ENCODE data around the gene NEDD9. TPM values are rescaled to one million over a fixed set of nuclear protein-coding genes. Genes with fewer than 3 reads are reported as not detected.

The NEDD9 gene
- polyA plus RNA-seq, 3 donors = 18.2 to 35.9 (median 33.0) TPM

DNA sequence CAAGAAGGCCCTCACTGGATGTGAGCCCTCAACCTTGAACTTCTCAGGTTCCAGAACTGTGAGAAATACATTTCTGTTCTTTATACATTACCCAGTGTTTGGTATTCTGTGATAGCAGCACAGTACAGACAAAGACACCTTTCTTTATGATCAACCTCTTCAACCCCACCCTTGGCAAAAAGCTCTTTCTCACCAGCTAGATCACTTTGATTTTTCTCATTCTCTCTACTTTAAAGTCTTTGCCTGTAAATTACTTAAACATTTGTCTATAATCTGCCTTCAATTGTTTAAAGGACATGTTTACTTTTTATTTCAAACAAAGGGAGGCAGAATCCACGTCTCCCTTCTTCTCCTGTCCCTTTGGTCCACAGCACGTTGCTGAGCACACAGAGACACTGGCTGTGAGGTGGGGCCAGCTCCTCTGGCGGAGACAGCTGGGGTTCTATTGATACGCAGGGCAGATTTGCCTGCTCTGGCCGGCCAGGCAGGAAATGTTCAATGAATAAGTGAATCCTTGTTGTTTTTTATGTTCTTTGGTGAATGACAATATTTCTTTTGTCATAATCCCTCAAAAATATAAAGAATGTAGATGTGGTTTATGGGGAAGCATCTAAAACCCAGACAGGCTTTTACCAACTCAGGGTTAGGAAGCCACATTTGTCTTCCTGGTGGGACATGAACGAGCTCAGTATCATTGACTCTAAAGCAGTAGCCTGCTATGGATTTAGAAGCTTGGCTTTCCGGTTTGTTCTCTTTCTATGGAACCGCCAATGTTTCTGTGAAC lies 52.9 kb downstream of the NEDD9 start:
- Histone ChIP-seq H3K9me3 (replicated peaks in 1 of 2; ENCODE audit: control insufficient read depth in 1 of 2, insufficient read depth in 1 of 2, low read length in 2 of 2) (no peaks in the 10 kb centered on the region), H3K79me2 (ENCODE audit: insufficient read depth, low read length) (no peaks in the 10 kb centered on the region), H3K4me3 (replicated peaks in 1 of 3; ENCODE audit: low read depth in 2 of 3, low read length in 3 of 3) (no peak overlapping the region), H3K4me1 (ENCODE audit: control insufficient read depth in 1 of 2, insufficient read depth in 2 of 2, low read length in 2 of 2) (no peaks in the 10 kb centered on the region), H3K27ac (ENCODE audit: low read depth in 1 of 2, low read length in 2 of 2) (no peak overlapping the region), H2AFZ (ENCODE audit: insufficient read depth, low read depth, low read length, poor library complexity, severe bottlenecking) (no peak overlapping the region), H3K9ac (ENCODE audit: insufficient read depth, low read length, poor library complexity, severe bottlenecking) (no peak overlapping the region), H4K20me1 (ENCODE audit: insufficient read depth, low read length) (no peaks in the 10 kb centered on the region), H3K36me3 (replicated peaks in 1 of 2; ENCODE audit: control insufficient read depth in 1 of 2, insufficient read depth in 2 of 2, low read length in 2 of 2) (peaks cover 6 to 16% of the 10 kb centered on the region in 2 donors), H3K27me3 (ENCODE audit: control insufficient read depth in 2 of 2, insufficient read depth in 2 of 2, low read length in 2 of 2) (no peaks in the 10 kb centered on the region), H3K4me2 (replicated peaks; ENCODE audit: extremely low read depth, low read length, poor library complexity, severe bottlenecking) (no peak overlapping the region)
- Mint-ChIP-seq H3K4me3 (no peak overlapping the region), H3K27me3 (ENCODE audit: low read depth in 3 of 3) (no peaks in the 10 kb centered on the region), H3K36me3 (peaks cover 23 to 25% of the 10 kb centered on the region in 2 donors), H3K9me3 (peaks cover 0 to 7% (median 0%) of the 10 kb centered on the region in 7 donors), H3K27ac (no peak overlapping the region), H3K4me1 (no peaks in the 10 kb centered on the region)
- no peak for DNase-seq
- intact Hi-C loops (cut with micrococcal nuclease) = no loop called here
- TF ChIP-seq, protein P1, sequence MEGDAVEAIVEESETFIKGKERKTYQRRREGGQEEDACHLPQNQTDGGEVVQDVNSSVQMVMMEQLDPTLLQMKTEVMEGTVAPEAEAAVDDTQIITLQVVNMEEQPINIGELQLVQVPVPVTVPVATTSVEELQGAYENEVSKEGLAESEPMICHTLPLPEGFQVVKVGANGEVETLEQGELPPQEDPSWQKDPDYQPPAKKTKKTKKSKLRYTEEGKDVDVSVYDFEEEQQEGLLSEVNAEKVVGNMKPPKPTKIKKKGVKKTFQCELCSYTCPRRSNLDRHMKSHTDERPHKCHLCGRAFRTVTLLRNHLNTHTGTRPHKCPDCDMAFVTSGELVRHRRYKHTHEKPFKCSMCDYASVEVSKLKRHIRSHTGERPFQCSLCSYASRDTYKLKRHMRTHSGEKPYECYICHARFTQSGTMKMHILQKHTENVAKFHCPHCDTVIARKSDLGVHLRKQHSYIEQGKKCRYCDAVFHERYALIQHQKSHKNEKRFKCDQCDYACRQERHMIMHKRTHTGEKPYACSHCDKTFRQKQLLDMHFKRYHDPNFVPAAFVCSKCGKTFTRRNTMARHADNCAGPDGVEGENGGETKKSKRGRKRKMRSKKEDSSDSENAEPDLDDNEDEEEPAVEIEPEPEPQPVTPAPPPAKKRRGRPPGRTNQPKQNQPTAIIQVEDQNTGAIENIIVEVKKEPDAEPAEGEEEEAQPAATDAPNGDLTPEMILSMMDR (IDR thresholded peaks at IDR 0.05) = no peak
- 95% methylated on average over 2 of the region's 8 CpGs for WGBS (ENCODE audit: insufficient coverage)

DNA sequence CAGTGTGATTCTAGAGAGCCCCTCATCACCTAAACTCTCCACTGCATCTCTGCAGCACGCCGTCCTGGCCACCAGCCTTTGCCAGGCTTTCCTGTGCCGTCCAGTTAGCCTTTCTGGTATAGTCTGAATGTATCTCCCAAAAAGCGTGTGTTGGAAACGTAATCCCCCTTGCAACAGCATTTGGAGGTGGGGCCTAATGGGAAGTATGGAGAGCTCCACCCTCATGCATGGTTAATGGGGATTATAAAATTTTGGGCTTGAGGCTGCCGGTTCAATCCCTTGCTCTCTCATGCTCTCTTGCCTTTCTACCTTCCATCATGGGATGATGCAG lies 53.4 kb downstream of the NEDD9 start:
- Histone ChIP-seq H3K79me2 (ENCODE audit: insufficient read depth, low read length) (no peaks in the 10 kb centered on the region), H3K9ac (ENCODE audit: insufficient read depth, low read length, poor library complexity, severe bottlenecking) (no peak overlapping the region), H3K4me1 (ENCODE audit: control insufficient read depth in 1 of 2, insufficient read depth in 2 of 2, low read length in 2 of 2) (peaks cover 4% of the 10 kb centered on the region in 2 donors), H3K4me3 (replicated peaks in 1 of 3; ENCODE audit: low read depth in 2 of 3, low read length in 3 of 3) (no peak overlapping the region), H3K36me3 (replicated peaks in 1 of 2; ENCODE audit: control insufficient read depth in 1 of 2, insufficient read depth in 2 of 2, low read length in 2 of 2) (peaks cover 4 to 11% of the 10 kb centered on the region in 2 donors), H3K27ac (ENCODE audit: low read depth in 1 of 2, low read length in 2 of 2) (no peak overlapping the region), H3K9me3 (replicated peaks in 1 of 2; ENCODE audit: control insufficient read depth in 1 of 2, insufficient read depth in 1 of 2, low read length in 2 of 2) (no peaks in the 10 kb centered on the region), H2AFZ (ENCODE audit: insufficient read depth, low read depth, low read length, poor library complexity, severe bottlenecking) (no peak overlapping the region), H4K20me1 (ENCODE audit: insufficient read depth, low read length) (no peaks in the 10 kb centered on the region), H3K4me2 (replicated peaks; ENCODE audit: extremely low read depth, low read length, poor library complexity, severe bottlenecking) (no peak overlapping the region), H3K27me3 (ENCODE audit: control insufficient read depth in 2 of 2, insufficient read depth in 2 of 2, low read length in 2 of 2) (no peaks in the 10 kb centered on the region)
- TF ChIP-seq, protein P1 (IDR thresholded peaks at IDR 0.05) = no peak
- peaks cover 0 to 7% (median 0%) of the 10 kb centered on the region in 7 donors for H3K9me3 Mint-ChIP-seq
- peaks cover 5% of the 10 kb centered on the region for H3K4me1 Mint-ChIP-seq
- 100% methylated on average over 4 of the region's 6 CpGs for WGBS (ENCODE audit: insufficient coverage)
- DNase-seq = no peak
- no peak overlapping the region for H3K27ac Mint-ChIP-seq
- no peak overlapping the region for H3K4me3 Mint-ChIP-seq
- H3K27me3 Mint-ChIP-seq (ENCODE audit: low read depth in 3 of 3) = no peaks in the 10 kb centered on the region
- intact Hi-C loops (cut with micrococcal nuclease) = no loop called here
- H3K36me3 Mint-ChIP-seq = peaks cover 17 to 19% of the 10 kb centered on the region in 2 donors

All from CD14-positive monocyte (primary cell).